Measurements from ENCODE around the gene PRKN. TPM values are rescaled to one million over a fixed set of nuclear protein-coding genes. Genes with fewer than 3 reads are reported as not detected.

The PRKN gene
- total and polyA plus RNA-seq, 2 donors (not counting 3 experiments of a cell fraction or from before 2014, with no cell fraction given), result 0.06 TPM; not detected in 1

DNA sequence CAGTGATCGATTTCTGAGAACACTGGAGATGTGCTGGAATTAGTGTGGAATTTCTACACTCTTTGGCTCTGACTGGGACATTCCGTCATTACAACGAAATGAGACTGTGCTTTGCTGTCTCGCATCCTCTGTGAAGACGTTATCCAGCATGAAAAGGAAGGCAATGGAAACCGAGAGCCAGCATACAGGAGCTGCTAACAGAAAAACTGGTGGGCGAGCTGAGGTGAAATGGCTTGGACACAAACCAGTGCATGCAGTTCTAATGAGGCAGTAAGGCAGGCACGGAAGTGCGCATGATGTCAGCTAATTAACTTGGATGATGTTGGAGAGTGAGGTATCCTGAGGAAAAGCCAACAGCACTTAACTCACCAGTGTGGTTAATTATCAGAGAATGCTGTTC is 1250.9 kb downstream of the PRKN start:
- Histone ChIP-seq H3K27ac (ENCODE audit: insufficient read depth, low read depth, low read length) (no peak overlapping the region), H3K36me3 (ENCODE audit: control insufficient read depth in 2 of 2, extremely low read depth in 1 of 2, insufficient read depth in 2 of 2, low read length in 2 of 2) (no peaks in the 10 kb centered on the region), H3K9me3 (replicated peaks; ENCODE audit: control insufficient read depth, insufficient read depth, low read length) (no peaks in the 10 kb centered on the region), H3K27me3 (ENCODE audit: control insufficient read depth in 2 of 2, insufficient read depth in 2 of 2, low read length in 2 of 2) (no peaks in the 10 kb centered on the region), H3K4me2 (ENCODE audit: insufficient read depth, low read length) (no peak overlapping the region), H3K9me1 (replicated peaks; ENCODE audit: control insufficient read depth, extremely low read depth, insufficient read depth, low read length) (no peaks in the 10 kb centered on the region), H3K9ac (replicated peaks; ENCODE audit: extremely low read depth, insufficient read depth, low read length) (no peak overlapping the region), H4K20me1 (replicated peaks; ENCODE audit: control insufficient read depth, extremely low read depth, insufficient read depth, low read length) (no peaks in the 10 kb centered on the region), H3K4me1 (ENCODE audit: control insufficient read depth, extremely low read depth, insufficient read depth, low read length) (no peaks in the 10 kb centered on the region), H3K79me2 (ENCODE audit: control insufficient read depth, insufficient read depth, low read length) (no peaks in the 10 kb centered on the region), H2AFZ (ENCODE audit: low read depth, low read length) (peak overlapping the region; percentile 26), H3K4me3 (replicated peaks in 1 of 3; ENCODE audit: insufficient read depth in 1 of 3, low read depth in 1 of 3, low read length in 3 of 3) (no peak overlapping the region)
- dilution Hi-C loops (cut with MboI; ENCODE audit: extremely low pct_ligation_motif_present, low sequenced_read_pairs) (no loop called here), intact Hi-C loops (cut with micrococcal nuclease) (no loop called here)
- no peak for FAIRE-seq
- TF ChIP-seq GATA2 (IDR thresholded peaks at IDR 0.05; ENCODE audit: insufficient read depth, insufficient read length, low read depth, low read length) (no peak), POLR2A (IDR thresholded peaks at IDR 0.05; ENCODE audit: low read depth, low read length) (no peak), FOS (IDR thresholded peaks at IDR 0.05; ENCODE audit: borderline replicate concordance, insufficient read depth, low read length) (no peak), JUN (IDR thresholded peaks at IDR 0.05; ENCODE audit: borderline replicate concordance, insufficient read depth, insufficient read length, low read depth) (no peak), EZH2 (IDR thresholded peaks at IDR 0.05; ENCODE audit: borderline replicate concordance, low read depth, low read length, severe bottlenecking) (no peak), POLR2AphosphoS5 (IDR thresholded peaks at IDR 0.05; ENCODE audit: insufficient read depth, low read depth, low read length) (no peak), MYC (IDR thresholded peaks at IDR 0.05; ENCODE audit: low read depth, low read length) (no peak)
- TF ChIP-seq, protein P1, sequence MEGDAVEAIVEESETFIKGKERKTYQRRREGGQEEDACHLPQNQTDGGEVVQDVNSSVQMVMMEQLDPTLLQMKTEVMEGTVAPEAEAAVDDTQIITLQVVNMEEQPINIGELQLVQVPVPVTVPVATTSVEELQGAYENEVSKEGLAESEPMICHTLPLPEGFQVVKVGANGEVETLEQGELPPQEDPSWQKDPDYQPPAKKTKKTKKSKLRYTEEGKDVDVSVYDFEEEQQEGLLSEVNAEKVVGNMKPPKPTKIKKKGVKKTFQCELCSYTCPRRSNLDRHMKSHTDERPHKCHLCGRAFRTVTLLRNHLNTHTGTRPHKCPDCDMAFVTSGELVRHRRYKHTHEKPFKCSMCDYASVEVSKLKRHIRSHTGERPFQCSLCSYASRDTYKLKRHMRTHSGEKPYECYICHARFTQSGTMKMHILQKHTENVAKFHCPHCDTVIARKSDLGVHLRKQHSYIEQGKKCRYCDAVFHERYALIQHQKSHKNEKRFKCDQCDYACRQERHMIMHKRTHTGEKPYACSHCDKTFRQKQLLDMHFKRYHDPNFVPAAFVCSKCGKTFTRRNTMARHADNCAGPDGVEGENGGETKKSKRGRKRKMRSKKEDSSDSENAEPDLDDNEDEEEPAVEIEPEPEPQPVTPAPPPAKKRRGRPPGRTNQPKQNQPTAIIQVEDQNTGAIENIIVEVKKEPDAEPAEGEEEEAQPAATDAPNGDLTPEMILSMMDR (IDR thresholded peaks at IDR 0.05; ENCODE audit: extremely low read depth in 1 of 2, insufficient read depth in 1 of 2, low read depth in 1 of 2, low read length in 2 of 2), result no peak
- TF ChIP-seq, protein P2, sequence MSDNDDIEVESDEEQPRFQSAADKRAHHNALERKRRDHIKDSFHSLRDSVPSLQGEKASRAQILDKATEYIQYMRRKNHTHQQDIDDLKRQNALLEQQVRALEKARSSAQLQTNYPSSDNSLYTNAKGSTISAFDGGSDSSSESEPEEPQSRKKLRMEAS (IDR thresholded peaks at IDR 0.05; ENCODE audit: insufficient read depth, insufficient read length), result no peak
- CTCF ChIA-PET, result no interaction called here
- POLR2A ChIA-PET, result no interaction called here
- no TSS peak for BruUV-seq (replicated peaks)
- peak; percentile 16 for DNase-seq (ENCODE audit: low read depth, low spot score)

Measured in endothelial cell of umbilical vein (primary cell).